GM19023 (cell line): ENCODE measurements around the gene PLXDC2.

Experiments
- ATAC-seq: cut with Tn5 transposase; IDR thresholded peaks from one replicate; pipeline ENCODE4 v1.9.1; 2021; ENCODE audit warnings: mild to moderate bottlenecking, moderate library complexity; ENCODE audit not compliant: unreplicated experiment

Gene PLXDC2

DNA sequence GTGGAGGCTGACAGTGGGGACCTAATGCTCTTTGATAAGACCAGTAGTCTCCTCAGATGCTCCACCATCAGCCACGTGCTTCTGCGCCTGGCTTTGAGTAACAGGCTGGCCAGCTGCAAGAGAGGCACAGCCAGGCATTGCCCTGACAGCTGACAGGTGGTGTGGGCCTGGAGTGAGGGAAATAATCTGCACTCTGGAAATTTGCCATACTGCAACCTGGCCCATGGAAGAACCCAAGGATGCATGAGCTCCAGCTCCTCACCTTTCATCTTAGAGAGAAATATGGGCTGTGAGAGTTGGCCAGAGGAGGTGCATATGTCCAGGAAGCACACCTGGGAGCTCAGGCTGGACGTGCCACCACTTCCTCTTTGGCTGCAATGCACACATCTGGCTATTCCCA is 118.9 kb downstream of the PLXDC2 start:
- ATAC-seq: no peak

DNA sequence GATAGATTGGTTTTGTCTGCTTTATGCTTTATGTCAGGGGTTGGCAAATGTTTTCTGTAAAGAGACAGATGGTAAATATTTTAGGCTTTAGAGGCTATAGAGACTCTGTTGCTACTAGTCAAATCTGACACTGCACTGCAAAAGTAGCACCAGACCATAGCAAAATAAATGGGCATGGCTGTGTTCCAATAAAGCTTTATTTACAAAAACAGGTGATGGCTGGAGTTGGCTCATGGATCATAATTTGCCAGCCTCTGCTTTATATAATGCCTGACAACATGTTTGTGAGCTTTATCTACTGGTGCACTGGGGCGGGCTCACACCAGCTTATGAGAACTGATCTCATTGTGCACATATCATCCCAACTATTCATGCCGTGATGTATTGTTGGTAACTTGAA is 120.1 kb downstream of the PLXDC2 start:
- no peak for ATAC-seq

DNA sequence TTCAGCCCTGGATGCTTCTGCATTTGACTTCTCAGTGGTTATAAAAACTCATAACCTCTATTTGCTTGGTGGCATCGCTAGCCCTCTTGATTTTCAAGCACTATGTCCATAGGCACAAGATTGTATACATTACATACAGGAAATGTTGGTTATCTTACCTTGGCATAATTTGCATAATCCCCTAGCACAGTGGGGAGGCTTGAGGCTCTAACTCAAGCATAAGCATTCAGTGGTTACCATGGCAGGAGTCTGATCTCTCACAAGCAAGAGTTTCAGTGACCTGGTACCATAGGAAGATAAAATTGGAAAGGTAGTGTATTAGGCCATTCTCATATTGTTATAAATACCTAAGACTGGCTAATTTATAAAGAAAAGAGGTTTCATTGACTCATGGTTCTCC is 121.8 kb downstream of the PLXDC2 start:
- no peak for ATAC-seq

DNA sequence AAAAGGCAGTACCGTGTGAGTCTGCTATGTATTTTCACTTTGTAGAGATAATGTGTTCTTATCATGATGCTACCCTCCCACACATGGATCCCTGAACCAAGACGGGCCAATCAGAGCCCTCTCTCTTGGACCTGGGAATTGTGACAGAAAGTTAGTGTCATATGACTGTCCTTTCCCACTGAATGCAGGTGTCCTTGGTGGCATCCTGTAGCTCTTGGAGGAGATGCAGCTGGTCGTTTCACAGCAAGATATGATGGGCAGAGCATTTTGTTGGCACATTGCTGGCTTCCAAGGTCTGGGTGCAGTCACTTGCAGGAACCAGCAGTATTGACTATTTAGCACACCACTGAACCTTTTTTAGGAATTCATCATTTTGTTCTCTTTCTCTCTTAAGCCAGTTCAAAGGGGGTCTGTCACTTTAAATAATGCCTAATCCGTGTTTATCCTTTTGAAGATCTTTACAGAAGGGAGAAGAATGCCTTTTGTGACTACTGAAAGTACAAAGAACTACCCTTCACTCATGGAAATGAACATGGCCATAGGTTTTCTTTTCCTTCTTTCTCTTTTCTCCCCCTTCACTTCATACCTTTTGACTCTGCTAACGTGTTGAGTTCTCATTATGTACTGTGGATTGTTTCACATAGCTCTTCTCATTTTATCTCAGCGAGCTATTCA is 125.1 kb downstream of the PLXDC2 start:
- no peak for ATAC-seq

DNA sequence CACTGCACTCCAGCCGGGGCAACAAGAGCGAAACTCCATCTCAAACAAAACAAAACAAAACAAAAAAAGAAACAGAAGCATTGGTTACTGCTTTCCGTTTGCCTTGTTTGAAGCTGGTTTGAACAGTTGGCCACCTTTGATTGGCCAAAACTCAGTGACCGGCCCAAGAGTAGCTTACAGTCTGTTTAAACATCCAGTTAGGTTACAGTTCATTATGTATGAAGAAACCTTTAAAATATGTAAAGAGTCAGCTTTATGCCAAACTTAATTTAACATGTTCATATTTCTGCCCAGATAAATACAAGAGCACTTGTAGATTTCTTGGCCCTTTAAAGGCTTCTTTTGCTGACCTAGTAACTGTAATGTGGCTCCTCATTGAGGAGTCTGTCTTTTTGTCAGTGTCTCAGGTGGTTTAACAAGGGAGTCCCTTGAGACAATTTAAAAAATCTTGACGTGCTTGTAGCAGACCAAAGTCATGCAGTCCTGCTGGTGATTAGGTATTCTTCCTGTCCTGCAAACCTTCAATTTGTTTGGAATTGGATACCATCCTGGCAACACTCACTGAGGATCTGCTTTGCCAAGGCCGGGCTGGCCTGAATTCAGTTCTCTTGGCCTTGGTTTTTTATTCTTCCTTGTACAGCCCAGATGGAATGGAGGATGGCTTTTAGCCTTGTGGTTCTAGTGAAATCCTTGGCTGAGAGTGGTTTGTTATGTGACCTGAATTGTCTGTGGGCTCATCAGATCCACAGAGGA is 128.9 kb downstream of the PLXDC2 start:
- ATAC-seq: no peak

DNA sequence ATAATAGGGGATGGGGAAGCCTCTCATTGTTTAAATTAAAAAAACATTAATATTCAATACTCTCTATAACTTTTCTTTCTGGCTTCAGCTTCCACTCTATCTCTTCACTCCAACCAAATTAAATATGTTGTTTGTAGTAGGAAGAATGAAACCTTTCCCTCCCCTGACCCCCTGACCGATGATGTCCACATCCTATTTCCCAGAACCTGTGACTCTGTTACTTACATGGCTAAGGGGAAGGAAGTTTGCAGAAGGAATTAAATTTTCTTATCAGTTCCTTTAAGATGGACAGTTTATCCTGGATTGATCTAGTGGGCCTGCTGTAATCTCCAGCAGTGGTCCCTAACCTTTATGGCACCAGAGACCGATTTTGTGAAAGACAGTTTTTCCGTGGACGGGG is 130.0 kb downstream of the PLXDC2 start:
- ATAC-seq: no peak

DNA sequence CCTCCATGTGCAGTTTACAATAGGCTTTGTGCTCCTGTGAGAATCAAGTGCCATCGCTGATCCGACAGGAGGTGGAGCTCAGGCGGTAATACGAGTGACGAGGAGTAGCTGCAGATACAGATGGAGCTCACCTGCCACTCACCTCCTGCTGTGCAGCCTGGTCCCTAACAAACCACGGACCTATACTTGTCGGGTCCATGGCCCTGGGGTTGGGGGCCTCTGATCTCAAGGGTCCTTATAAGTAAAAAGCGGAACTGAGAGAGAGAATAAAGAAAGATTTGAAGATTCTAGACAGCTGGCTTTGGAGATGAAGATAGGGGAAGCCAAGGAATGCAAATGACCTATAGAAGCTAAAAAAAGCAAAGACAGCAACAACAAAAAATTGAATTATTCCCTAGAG is 130.6 kb downstream of the PLXDC2 start:
- no peak for ATAC-seq

DNA sequence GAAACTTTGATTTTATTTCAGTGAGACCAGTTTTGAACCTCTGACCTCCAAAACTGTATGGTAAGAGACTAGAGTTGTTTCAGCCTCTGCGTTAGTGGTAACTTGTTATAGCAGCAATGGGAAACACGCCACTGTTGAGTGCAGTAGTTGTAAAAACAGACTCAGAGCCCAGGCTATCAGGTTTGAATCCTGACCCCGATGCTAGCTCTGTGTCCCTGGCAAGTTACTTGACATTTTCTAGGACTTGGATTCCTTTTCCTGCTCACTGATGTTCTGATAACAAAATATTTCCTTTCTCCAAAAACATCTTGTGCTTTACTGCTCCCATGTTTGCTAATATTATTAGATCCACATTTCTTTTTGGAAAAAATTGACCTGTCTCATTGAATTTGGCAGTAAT is 131.0 kb downstream of the PLXDC2 start:
- no peak for ATAC-seq

- no peak for ATAC-seq
Observed at GRCh38 chr10:19947656-19948055, 131.4 kb downstream of the PLXDC2 start.

DNA sequence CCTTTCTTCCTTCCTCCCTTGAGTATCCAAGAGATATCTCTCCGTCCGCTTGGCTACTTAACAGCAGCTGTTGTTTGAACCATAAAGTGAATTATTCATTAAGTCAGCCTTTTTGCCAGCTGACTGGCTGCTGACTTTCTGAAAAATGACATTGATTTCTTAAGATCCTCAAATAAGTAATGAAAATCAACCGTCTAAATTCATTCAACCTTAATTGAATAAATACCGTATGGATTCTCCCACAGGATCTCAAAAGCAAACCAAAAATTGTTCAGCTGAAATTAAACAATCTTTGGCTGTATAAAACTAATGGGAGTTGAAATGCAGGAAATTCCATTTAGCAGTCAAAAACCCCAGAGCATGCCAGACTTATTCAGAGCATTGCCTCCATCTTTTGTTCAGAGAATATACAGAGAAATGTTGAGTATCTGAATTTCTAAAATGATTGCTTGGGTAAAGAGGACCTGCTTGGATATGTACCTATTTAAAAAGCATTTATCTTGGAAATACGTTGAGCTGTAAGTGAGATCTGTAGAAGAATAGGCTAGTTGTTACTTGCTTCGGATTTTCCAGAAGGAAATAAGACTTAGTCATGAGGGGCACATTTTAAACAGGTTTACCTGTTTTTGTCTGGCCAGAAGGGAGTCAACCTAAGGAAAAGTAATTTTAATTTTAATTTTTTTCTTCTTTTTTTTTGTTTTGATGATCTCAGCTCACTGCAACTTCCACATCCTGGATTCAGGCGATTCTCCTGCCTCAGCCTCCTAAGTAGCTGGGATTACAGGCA is 136.2 kb downstream of the PLXDC2 start:
- no peak for ATAC-seq

DNA sequence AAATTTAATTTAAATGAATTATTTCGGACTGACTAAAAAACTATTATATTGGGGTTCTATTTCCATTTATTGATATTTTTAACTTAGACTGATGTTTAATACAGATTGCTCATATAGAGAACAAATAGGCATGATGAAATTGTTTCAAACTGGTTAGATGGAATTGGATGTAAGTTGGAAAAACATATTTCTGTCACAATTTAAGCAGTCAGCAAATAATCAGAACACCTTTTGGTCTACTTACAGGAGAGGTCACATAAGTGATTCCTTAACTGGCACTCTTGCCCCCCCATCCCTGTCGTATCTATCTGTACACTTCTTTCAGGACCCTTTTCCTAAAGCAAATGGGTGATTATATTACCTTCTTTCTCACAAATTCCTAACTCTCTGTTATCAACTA is 138.4 kb downstream of the PLXDC2 start:
- no peak for ATAC-seq

DNA sequence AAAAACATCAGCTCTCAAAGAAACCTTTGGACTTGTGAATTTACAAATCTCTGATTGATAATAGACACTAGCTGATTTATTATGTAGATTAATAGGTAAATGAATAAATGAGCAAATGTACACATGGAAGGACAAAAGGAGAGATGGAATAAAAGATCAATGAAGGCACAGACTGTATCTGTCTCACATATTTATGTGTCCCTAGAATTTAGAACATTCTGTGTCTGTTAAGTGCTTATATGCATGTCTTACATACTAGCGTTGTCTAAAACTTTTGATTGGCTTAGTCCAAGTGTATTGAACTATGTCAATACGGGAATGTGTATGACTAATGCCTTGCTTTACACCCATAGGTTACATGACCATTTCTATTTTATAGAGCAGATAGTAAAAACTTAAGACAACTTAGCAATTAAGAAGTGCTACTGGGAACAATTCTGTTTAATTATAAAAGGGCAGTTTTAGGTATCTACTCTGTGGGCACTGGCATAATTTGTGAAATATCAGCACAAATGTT is 140.3 kb downstream of the PLXDC2 start:
- no peak for ATAC-seq

- peak; percentile 90 for ATAC-seq
Observed at GRCh38 chr10:19958787-19959186, 142.6 kb downstream of the PLXDC2 start.

- ATAC-seq: no peak
Observed at GRCh38 chr10:19961076-19962053, 145.1 kb downstream of the PLXDC2 start.

GRCh38 chr10:19964625-19965024 is 148.4 kb downstream of the PLXDC2 start:
- no peak for ATAC-seq

DNA sequence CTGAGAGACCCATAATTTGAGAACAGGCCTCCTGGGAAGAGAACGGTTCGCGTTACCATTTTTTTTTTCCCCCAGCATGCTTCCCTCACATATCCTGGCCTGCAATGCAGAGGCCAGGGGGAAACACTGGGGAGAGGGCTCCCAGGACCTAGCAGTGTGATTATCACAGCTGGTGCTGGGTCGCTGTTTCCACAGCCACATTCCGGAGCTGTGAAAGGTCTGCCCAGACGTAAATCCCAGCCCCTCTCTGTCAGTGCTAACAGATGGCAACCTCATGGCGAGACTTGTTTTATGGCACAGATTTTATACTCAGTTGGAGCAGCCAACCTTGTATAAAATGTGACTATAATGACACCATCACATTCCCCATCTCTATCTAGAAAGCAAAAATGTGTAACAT is 150.5 kb downstream of the PLXDC2 start:
- ATAC-seq: no peak

DNA sequence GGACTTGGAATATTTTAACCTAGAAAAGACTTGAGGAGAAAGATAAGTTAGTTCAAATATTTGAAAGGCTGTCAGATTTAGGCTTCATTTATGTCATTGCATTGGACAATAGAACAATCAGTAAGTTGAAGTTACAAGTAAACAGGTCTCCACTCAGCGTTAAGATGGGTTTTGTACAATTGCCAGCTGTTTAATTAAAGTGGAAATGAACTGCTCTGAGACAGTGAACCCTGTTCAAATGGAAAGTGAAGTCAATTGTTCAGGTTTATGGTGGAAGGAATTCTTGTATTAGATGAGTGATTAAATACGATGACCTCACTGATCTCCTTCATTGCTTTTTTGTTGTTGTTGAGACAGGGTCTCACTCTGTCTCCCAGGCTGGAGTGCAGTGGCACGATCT is 151.7 kb downstream of the PLXDC2 start:
- ATAC-seq: no peak

DNA sequence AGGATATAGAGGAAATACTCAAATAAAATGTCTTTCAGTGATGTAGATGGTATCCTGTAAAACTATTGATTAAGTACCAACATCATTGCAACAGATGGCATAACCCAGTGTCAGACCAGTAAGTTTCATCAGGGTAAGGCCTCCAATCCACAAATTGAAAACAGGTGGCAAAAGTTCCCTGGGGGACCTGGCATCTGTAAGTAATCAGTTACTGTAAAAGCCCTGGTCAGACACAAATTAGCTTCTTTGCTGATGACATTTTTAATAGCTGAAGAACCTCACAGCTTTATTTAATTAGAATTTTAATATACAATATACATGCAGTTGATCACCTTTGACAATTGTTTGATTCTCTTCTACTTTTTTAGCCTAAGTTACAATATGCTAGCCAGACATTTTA is 152.5 kb downstream of the PLXDC2 start:
- ATAC-seq: no peak

DNA sequence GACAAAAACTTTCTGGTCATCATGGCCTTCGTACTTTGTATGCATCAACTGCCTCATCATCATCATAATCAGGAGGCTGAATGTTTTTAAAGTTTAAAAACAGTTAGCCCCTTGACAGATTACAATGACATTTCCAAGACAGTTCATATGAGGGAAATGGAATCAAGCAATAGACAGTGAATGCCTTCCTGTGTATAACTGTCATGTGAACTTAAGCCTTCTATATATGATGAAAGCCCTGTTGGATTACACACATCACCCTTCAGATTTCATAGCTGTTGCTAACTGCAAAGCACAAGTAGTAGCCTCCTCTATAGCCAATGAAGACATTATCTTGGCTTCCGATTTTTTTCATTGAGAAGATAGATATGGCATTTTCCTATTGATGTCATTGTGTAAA is 154.0 kb downstream of the PLXDC2 start:
- ATAC-seq: no peak

DNA sequence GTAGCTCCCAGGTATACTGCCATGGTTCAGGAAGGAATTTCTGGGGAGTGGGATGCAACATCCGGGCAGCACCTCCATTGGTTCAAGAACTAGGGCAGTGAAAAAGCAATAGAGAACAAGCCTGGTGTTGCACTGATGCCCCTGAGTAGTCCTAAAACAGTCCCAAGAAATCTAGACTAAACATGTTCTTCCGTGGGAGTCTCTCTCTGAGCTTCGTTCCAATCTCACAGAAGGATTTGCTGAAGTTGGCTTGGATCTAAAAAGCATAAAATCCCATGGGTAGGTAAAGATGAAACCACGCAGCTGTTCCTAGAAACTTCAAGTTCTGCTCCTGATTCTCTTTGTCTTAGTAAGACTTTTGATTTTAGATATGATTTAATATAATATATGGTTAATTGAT is 154.5 kb downstream of the PLXDC2 start:
- no peak for ATAC-seq
